HEK293T (cell line): ENCODE results near the gene KIF1C.

Source experiments
- ARNT ChIP-seq: fragments of 450-650 bp; IDR thresholded peaks from 2 replicates; pipeline ENCODE4 v1.6.1; 2017; ENCODE audit warnings: mild to moderate bottlenecking
- BHLHE40 ChIP-seq: fragments of 450-650 bp; IDR thresholded peaks from 2 replicates; pipeline ENCODE4 v1.6.1; 2016; ENCODE audit warnings: mild to moderate bottlenecking, moderate library complexity, borderline replicate concordance
- ELF4 ChIP-seq: fragments of 450-650 bp; IDR thresholded peaks from 2 replicates; pipeline ENCODE4 v1.6.1; 2017; ENCODE audit warnings: antibody characterized with exemption
- FOXM1 ChIP-seq: fragments of 450-650 bp; IDR thresholded peaks from 2 replicates; pipeline ENCODE4 v1.6.1; 2017; ENCODE audit warnings: mild to moderate bottlenecking, borderline replicate concordance
- HDGF ChIP-seq: fragments of 450-650 bp; IDR thresholded peaks from 2 replicates; pipeline ENCODE4 v1.6.1; 2017; ENCODE audit warnings: antibody characterized with exemption, borderline replicate concordance
- LEF1 ChIP-seq: fragments of 450-650 bp; IDR thresholded peaks from 2 replicates; pipeline ENCODE4 v1.6.1; 2017; ENCODE audit warnings: mild to moderate bottlenecking, borderline replicate concordance
- SP1 ChIP-seq: fragments of 450-650 bp; IDR thresholded peaks from 2 replicates; pipeline ENCODE4 v1.6.1; 2017
- SUZ12 ChIP-seq: fragments of 450-650 bp; IDR thresholded peaks from 2 replicates; pipeline ENCODE4 v1.6.1; 2016; ENCODE audit warnings: mild to moderate bottlenecking
- TARDBP ChIP-seq: fragments of 450-650 bp; IDR thresholded peaks from 2 replicates; pipeline ENCODE4 v1.6.1; 2016

DNA sequence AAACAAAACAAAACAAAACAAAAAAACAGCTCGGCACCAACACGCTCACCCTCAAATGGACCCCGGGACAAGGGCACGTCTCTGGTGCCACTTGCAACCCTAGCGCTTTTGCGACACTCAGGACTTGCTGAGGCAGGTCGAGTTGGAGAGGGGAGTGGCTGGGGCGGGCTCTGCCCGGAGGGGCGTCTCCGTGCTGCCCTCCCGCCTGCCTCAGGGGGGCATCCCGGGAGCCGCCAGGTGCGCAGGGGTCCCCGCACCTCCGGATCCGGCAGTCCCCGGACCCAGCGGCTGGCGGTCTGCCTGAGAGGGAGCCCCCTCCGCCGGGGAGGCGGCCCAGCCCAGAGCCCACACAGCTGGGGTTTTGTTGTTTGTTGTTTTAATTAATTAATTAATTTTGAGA lies 37.6 kb downstream of the KIF1C start, which contains the start of gene SLC52A1:
- TF ChIP-seq ELF4 (no peak), TARDBP (no peak), ARNT (no peak), SP1 (no peak), SUZ12 (no peak), BHLHE40 (no peak), LEF1 (no peak), FOXM1 (no peak), HDGF (no peak)
